NCI-H524 treated with DMSO at 0.1 percent for 48 hours (cell line): Measurements from ENCODE around the gene SUGCT.
"Not testable (repeated sequence)": the region's sequence is repeated elsewhere in the genome, so short reads cannot be mapped to it uniquely, and the experiment has no call there.

ENCODE experiments used
- DNase-seq: peaks from one replicate; lab custom pipeline; 2025; lab: John Stamatoyannopoulos, UW

SUGCT gene

GRCh38 chr7:40627361-40627760 lies 492.6 kb downstream of the SUGCT start:
- DNase-seq, result not testable (repeated sequence)

- no peak for DNase-seq
These were observed 495.1 kb downstream of the SUGCT start for GRCh38 chr7:40629891-40630290.

GRCh38 chr7:40634118-40634517 lies 499.3 kb downstream of the SUGCT start:
- no peak for DNase-seq

GRCh38 chr7:40638545-40639320 lies 503.9 kb downstream of the SUGCT start:
- DNase-seq, result no peak

GRCh38 chr7:40640566-40640965 lies 505.8 kb downstream of the SUGCT start:
- DNase-seq, result no peak

- DNase-seq, result no peak
These were observed 506.9 kb downstream of the SUGCT start for GRCh38 chr7:40641701-40642100.

GRCh38 chr7:40643664-40644063 lies 508.9 kb downstream of the SUGCT start:
- DNase-seq, result no peak

GRCh38 chr7:40644454-40645188 lies 509.8 kb downstream of the SUGCT start:
- peak; percentile 25 for DNase-seq

- no peak for DNase-seq
These were observed 510.4 kb downstream of the SUGCT start for GRCh38 chr7:40645197-40645596.

GRCh38 chr7:40646717-40647116 lies 511.9 kb downstream of the SUGCT start:
- no peak for DNase-seq

GRCh38 chr7:40647719-40648118 lies 512.9 kb downstream of the SUGCT start:
- DNase-seq, result no peak

GRCh38 chr7:40649247-40649646 lies 514.4 kb downstream of the SUGCT start:
- no peak for DNase-seq

- DNase-seq, result not testable (repeated sequence)
These were observed 516.1 kb downstream of the SUGCT start for GRCh38 chr7:40650903-40651302.

- no peak for DNase-seq
These were observed 519.4 kb downstream of the SUGCT start for GRCh38 chr7:40654171-40654570.

GRCh38 chr7:40655426-40655825 lies 520.6 kb downstream of the SUGCT start:
- no peak for DNase-seq

- DNase-seq, result no peak
These were observed 521.5 kb downstream of the SUGCT start for GRCh38 chr7:40656349-40656748.

- no peak for DNase-seq
These were observed 523.9 kb downstream of the SUGCT start for GRCh38 chr7:40658729-40659128.

GRCh38 chr7:40659231-40659630 lies 524.4 kb downstream of the SUGCT start:
- DNase-seq, result no peak

GRCh38 chr7:40673285-40673684 lies 538.5 kb downstream of the SUGCT start:
- DNase-seq, result no peak

GRCh38 chr7:40674316-40674715 lies 539.5 kb downstream of the SUGCT start:
- no peak for DNase-seq

- DNase-seq, result no peak
These were observed 540.9 kb downstream of the SUGCT start for GRCh38 chr7:40675741-40676140.

GRCh38 chr7:40676221-40676620 lies 541.4 kb downstream of the SUGCT start:
- no peak for DNase-seq

- peak; percentile 4 for DNase-seq
These were observed 545.9 kb downstream of the SUGCT start for GRCh38 chr7:40680657-40681056.
